HG03095 (cell line): ENCODE measurements around the gene GAS6.

Experiments
- ATAC-seq: cut with Tn5 transposase; IDR thresholded peaks from one replicate; pipeline ENCODE4 v1.9.1; 2021; ENCODE audit warnings: moderate library complexity; ENCODE audit not compliant: unreplicated experiment

GAS6 gene

GRCh38 chr13:113888701-113889330, 24.9 kb upstream of the GAS6 start:
- no peak for ATAC-seq

GRCh38 chr13:113887700-113888201, 23.9 kb upstream of the GAS6 start:
- ATAC-seq: no peak

GRCh38 chr13:113886561-113887112, 22.8 kb upstream of the GAS6 start:
- no peak for ATAC-seq

GRCh38 chr13:113884821-113885220, 20.9 kb upstream of the GAS6 start:
- no peak for ATAC-seq

- no peak for ATAC-seq
Measured at GRCh38 chr13:113883921-113884804, 20.3 kb upstream of the GAS6 start.

- ATAC-seq: no peak
Measured at GRCh38 chr13:113883314-113883811, 19.5 kb upstream of the GAS6 start.

- no peak for ATAC-seq
Measured at GRCh38 chr13:113882716-113883115, 18.8 kb upstream of the GAS6 start.

- ATAC-seq: no peak
Measured at GRCh38 chr13:113882267-113882630, 18.4 kb upstream of the GAS6 start.

- ATAC-seq: no peak
Measured at GRCh38 chr13:113881614-113882266, 17.9 kb upstream of the GAS6 start.

- no peak for ATAC-seq
Measured at GRCh38 chr13:113880651-113881611, 17.1 kb upstream of the GAS6 start.

- ATAC-seq: no peak
Measured at GRCh38 chr13:113879494-113880360, 15.9 kb upstream of the GAS6 start.

- no peak for ATAC-seq
Measured at GRCh38 chr13:113879017-113879416, 15.1 kb upstream of the GAS6 start.

- no peak for ATAC-seq
Measured at GRCh38 chr13:113877149-113877990, 13.5 kb upstream of the GAS6 start.

GRCh38 chr13:113876346-113877148, 12.7 kb upstream of the GAS6 start:
- no peak for ATAC-seq

- ATAC-seq: no peak
Measured at GRCh38 chr13:113875837-113876281, 12.0 kb upstream of the GAS6 start.

GRCh38 chr13:113875429-113875815, 11.5 kb upstream of the GAS6 start:
- ATAC-seq: no peak
